HG02588 (cell line): ENCODE measurements around the gene CFHR4.
"Not testable (repeated sequence)": the region's sequence is repeated elsewhere in the genome, so short reads cannot be mapped to it uniquely, and the experiment has no call there.

Experiments
- ATAC-seq: cut with Tn5 transposase; IDR thresholded peaks from one replicate; pipeline ENCODE4 v1.9.1; 2021; ENCODE audit warnings: mild to moderate bottlenecking, moderate library complexity; ENCODE audit not compliant: unreplicated experiment

CFHR4 gene

GRCh38 chr1:196933531-196934189, 45.8 kb downstream of the CFHR4 start:
- ATAC-seq = no peak

- ATAC-seq = not testable (repeated sequence)
Measured at GRCh38 chr1:196941474-196941873, 53.6 kb downstream of the CFHR4 start.

GRCh38 chr1:196943568-196943967, 55.7 kb downstream of the CFHR4 start, which contains the start of gene CFHR2:
Gene CFHR2 (plus strand): TSS chr1:196943738. CDS start chr1:196943881, 143 bp downstream.
- not testable (repeated sequence) for ATAC-seq

- ATAC-seq = peak; percentile 94
Measured at GRCh38 chr1:196951711-196952394, 64.0 kb downstream of the CFHR4 start.

- ATAC-seq = no peak
Measured at GRCh38 chr1:196954778-196955177, 66.9 kb downstream of the CFHR4 start.

GRCh38 chr1:196955926-196956325, 68.1 kb downstream of the CFHR4 start:
- ATAC-seq = no peak

- peak; percentile 58 for ATAC-seq
Measured at GRCh38 chr1:196960854-196961253, 73.0 kb downstream of the CFHR4 start.
